HG02943 (cell line): ENCODE data around the gene QRICH1.

Source experiments
- ATAC-seq: cut with Tn5 transposase; IDR thresholded peaks from one replicate; pipeline ENCODE4 v1.9.1; 2021; ENCODE audit warnings: mild to moderate bottlenecking, low read depth, moderate library complexity; ENCODE audit not compliant: unreplicated experiment

The QRICH1 gene

DNA sequence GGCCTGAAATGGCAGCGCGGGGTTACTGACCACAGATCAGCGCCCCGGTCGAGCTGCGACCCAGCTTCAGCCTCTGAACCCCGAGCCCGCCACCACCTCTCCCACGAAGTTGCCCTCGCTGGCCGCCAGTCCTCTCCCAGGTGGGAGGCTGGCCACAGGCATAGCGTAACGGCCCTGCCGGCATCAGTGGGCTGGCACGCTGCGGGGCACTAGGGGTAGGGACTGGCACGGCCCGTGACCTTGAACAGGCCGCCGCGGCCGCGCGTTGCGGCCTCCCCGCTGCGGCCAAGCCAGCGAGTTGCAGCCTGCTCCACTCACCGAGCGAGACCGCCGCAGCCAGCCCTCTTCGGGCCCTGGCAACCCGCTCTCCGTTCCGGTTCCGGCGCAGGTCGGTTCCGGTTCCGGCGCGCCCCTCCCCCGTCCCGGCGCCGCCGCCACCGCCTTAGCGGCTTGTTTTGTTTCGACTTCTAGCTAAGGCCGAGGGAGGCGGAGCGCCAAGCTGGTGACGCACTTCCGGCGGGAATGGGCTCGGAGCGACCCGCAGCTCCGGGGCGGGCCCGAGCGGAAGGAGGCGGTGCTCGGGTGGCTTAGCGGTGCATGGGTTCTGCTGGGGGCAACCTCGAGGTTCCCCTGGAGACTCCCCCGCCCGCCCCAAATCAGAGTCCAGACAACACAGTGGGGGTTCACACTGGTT, 26.7 kb upstream of the QRICH1 start, which contains the start of gene USP19:
USP19 (minus strand) TSS at position 386 of the 694 bp plus-strand sequence. CDS start 1,678 bp downstream, outside the sequence.
- peak; percentile 87 for ATAC-seq

DNA sequence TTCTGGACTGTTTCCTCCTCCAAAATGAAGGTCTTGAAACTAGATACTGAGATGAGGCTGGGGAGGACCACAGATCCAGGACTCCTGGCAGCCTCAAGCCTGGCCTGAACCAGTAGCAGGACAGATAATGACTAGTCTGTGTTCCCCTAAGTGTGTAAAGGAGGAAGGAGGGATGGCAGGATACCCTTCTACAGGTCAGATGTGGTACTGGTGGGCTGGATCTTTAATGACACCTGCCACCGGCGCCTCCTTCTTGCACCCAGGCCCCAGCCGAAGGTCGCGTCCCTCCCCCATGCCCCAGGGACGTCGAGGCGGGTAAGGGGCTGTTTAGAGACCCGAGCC, 26.2 kb upstream of the QRICH1 start:
- ATAC-seq, result no peak

- ATAC-seq, result no peak
Observed at GRCh38 chr3:49119439-49119838, 25.6 kb upstream of the QRICH1 start.

DNA sequence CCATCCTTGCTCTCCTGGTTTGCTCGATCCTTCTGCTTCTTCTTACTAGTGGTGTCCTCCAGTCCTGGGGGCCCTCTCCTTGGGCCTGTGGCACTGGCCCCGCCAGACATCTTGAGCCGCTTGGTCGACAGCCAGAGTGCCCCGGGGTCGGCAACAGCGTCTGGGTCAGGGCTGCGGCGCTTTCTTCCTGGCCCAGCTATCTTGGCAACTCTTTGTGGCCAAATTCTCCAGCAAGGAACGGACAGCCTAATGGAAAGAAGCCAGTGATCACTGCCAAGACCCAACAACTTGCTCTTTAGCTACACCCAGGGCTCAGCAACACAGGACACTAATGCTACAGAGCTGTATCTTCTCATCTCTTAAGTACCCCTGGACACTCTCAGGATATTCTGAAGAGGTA, 25.2 kb upstream of the QRICH1 start:
- no peak for ATAC-seq

DNA sequence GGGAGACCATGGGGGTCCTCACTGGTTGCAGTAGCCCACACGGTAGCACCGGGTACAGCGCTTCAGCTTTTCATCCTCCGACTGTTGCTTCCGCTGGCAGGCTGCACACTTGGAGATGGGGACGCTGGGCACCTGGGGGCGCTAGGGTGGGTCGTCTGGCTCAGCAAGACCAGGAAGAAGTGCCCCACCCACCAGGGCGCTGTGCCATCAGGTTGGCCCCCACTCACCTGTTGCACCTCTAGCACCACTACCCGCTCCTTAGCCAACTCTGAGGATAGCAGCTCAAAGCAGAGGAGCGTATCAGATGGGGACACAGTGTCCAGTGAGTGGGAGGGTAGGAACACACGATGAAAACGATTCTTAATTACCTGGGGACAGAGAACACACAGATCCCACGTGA, 18.4 kb upstream of the QRICH1 start:
- no peak for ATAC-seq

DNA sequence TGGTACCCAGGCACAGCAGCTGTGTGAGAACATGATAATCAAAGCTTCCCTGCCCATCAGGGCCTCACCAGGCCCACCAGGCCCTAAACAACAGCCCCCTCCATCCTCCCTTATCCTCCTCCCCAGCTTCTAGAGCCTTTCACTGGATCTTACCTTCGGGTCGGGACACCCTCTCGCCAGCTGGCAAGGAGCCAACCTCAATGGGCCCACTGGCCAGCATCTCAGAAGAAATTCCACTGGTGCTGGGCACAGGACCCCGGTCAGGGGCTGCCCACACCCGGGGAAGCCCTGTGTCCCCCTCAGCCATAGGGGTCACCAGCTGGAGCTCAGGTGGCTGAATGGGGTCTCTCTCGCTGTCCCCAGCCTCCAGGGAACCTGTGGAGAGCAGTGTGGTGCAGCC, 17.5 kb upstream of the QRICH1 start:
- ATAC-seq, result no peak

DNA sequence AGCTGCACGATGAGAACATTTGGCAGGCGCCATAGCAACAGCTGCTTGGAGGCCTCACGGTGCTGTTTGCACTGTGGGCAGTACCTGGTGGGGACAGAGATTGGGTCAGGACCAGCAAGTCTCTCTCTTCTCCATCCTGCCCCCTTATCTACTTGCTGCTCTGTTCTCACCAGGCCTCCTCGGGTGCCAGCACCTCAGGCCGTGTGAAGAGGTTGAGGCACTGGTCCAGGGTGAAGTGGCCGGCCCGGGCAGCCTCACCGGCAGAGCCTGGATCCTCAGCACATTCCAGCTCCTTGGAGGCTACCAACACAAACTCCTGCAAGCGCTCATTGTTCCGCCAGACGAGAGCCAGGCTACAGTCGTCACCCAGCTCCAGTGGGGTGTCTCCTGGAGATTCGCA, 16.9 kb upstream of the QRICH1 start:
- ATAC-seq, result no peak

DNA sequence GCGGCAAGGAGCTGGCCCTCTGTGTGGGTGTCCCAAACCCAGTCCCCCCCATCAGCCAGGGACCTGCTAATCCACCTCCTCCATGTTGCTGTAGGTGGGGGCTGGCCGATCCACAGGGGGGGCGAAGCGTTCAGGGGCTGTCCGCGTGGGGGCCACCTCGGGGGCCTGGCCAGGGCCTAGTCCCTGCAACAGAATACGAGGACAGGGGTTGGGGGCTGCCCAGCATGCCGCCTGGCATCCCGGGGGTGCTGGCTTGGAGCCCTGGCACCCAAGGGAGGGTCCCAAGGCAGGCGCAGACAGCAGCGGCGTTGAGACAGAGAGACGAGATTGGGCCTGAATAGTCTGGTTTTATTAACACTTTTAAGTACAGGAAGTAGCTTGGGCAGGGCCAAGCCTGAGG, 14.5 kb upstream of the QRICH1 start:
- no peak for ATAC-seq

GRCh38 chr3:49104427-49105291, 10.8 kb upstream of the QRICH1 start, which contains the start of gene QARS1:
Gene QARS1 (minus strand): TSS chr3:49104757. CDS start chr3:49104733, 24 bp downstream.
- ATAC-seq, result peak; percentile 78

- ATAC-seq, result no peak
Observed at GRCh38 chr3:49104052-49104426, 10.2 kb upstream of the QRICH1 start.

DNA sequence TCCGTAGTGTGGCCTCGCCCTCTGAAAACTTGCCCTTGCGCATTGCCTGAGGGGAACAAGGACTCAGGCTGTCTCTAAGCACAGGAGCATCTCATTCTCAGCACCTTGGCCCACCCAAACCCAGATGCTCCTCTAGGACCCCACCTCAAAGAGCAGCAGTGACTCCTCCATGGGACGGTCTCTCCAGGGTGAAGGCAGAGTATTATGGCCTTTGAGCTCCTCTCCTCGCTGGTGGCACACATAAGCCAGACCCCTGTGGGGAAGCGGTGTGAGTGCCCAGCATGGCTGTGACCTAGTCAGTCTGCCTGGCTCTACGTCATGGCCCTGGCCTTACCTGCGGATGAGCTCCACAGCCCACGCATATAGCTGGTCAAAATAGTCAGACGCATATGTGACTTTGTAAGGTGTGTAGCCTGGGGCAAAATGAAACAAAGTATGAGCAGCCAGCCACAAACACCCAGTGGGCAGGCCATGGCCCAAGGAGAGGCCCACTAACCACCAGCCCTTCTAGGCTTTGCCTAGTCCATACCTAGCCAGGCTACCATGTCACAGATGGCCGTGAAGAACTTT, 6.3 kb upstream of the QRICH1 start:
- ATAC-seq, result no peak

GRCh38 chr3:49098910-49099630, 5.2 kb upstream of the QRICH1 start:
- ATAC-seq, result no peak

- no peak for ATAC-seq
Observed at GRCh38 chr3:49098429-49098828, 4.6 kb upstream of the QRICH1 start.

DNA sequence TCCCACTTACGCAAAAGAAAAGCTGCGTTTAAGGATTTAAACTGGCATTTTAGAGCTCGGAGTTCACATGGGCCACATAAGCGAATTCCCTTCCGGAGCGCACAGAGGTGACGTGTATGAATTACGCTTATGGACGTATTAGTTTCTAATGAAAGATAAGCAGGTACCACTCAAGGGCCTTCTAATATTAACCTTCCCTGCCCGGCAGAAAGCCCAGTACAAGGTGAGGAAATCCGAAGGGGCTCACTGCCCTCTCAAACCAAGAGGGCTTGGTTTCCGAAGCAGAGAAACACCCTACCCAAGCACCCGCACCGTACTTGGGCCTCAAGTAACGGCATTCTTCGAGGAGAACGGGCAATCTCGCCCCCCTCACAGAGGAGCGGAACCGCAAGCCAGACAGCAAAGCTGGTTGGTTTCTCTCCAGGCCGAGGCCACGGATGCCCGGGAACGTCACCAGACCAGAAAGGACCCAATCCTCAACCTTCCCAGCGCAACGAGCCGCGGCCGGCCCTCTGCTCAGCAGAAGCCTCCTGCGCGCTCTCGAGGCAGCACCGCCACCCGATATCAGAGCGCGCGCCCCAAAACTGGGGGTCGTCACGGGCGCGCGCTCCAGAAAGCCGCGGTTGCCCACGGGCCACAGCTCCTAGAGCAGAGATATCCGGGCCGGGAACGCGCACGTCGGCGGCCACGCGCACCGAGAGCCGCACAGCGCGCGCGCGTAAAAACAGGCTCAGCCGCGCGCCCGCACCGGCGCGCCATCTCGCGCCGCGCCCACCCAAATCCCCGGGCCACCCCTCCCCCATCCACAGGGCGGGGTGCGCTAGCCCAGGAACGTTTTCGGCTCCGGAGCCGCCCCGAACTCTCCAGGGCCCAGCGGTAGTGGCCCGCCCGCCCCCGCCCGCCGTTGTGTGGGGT, 676 bp downstream of the QRICH1 start:
- peak; percentile 39 for ATAC-seq

GRCh38 chr3:49081429-49081828, 12.4 kb downstream of the QRICH1 start:
- ATAC-seq, result no peak

- ATAC-seq, result no peak
Observed at GRCh38 chr3:49079270-49079669, 14.6 kb downstream of the QRICH1 start.

GRCh38 chr3:49076646-49077045, 17.2 kb downstream of the QRICH1 start:
- ATAC-seq, result no peak

GRCh38 chr3:49076116-49076515, 17.8 kb downstream of the QRICH1 start:
- ATAC-seq, result no peak

DNA sequence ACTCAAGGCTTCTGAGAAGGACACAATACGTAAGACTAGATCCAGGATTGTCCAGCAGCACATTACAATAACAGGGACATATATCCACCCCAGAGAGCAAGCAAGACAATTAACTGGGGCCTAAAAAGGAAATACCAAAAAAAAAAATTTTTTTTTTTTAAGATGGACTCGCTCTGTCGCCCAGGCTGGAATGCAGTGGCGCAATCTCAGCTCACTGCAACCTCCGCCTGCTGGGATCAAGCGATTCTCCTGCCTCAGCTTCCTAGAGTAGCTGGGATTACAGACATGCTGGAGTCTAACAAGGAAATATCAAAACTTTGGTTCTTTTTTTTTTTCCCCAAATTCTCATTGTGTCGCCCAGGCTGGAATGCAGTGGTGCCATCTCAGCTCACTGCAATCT, 35.9 kb downstream of the QRICH1 start:
- no peak for ATAC-seq

DNA sequence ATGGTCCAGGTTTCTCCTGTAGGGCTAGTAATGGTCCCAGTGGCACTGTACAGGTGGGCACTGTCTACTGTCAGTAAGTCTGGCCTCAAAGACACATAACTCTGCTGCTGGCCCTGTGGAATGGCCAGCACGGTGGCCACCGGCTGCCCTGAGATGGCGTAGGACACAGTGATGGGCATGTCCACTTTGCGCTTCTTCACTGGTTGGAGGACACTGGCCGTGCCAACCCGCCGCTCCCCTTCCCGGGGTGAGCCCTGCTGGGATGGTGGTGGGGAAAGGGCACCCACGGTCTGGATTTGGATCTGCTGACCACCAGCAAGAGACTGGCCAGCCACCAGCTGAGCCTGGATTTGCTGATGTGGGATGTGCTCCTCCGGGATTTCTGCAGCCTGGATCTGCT, 36.6 kb downstream of the QRICH1 start:
- ATAC-seq, result no peak
